Left lung (tissue), 10 donors: Measurements from ENCODE around the gene KCNG2. TPM values are rescaled to one million over a fixed set of nuclear protein-coding genes. Genes with fewer than 3 reads are reported as not detected.
A peak's percentile ranks its signal among the peaks of the same experiment; 100 is the strongest.

Experiments
- ATAC-seq: fragments of 200-7000 bp; cut with Tn5 transposase; one replicate; pipeline ENCODE4 v1.9.1; 2020; ENCODE audit warnings: moderate library complexity
- DNase-seq, 4 donors: peaks; one replicate each; pipeline ENCODE4 v3.0.0-alpha.2; 2013 to 2020
- H3K27ac ChIP-seq, 2 donors: fragments of 200-600 bp; sonication (generic) in 1 of 2; one replicate each; pipeline versions ENCODE4 v1.5.0 to v1.8.0; 2020 to 2021
- H3K27me3 ChIP-seq, 2 donors: fragments of 200-600 bp; sonication (generic) in 1 of 2; one replicate each; pipeline versions ENCODE4 v1.5.0 to v1.8.0; 2020 to 2021
- H3K36me3 ChIP-seq, 2 donors: fragments of 200-600 bp; sonication (generic) in 1 of 2; one replicate each; pipeline versions ENCODE4 v1.5.0 to v1.8.0; 2020 to 2021
- H3K4me1 ChIP-seq, 2 donors: fragments of 200-600 bp; one replicate each; pipeline ENCODE4 v1.8.0; 2021
- H3K4me3 ChIP-seq, 2 donors: fragments of 200-600 bp; sonication (generic) in 1 of 2; one replicate each; pipeline versions ENCODE4 v1.5.0 to v1.8.0; 2020 to 2021; ENCODE audit warnings: mild to moderate bottlenecking in 1 of 2
- H3K9me3 ChIP-seq, 2 donors: fragments of 200-600 bp; sonication (generic) in 1 of 2; one replicate each; pipeline versions ENCODE4 v1.5.0 to v1.8.0; 2020 to 2021
- intact Hi-C, 2 donors: fragments of 100-400 bp; cut with DNase I; formaldehyde crosslinking; loops; one replicate each; pipeline versions ENCODE4 v1.11.2 to v1.14.2; 2022
- polyA plus RNA-seq, 6 donors: library from polyadenylated mRNA; unstranded; fragments of 120-200 nt; gene quantifications; one replicate each; pipeline ENCODE4 v1.2.1, GENCODE V29; 2013; ENCODE audit not compliant: insufficient read length in 6 of 6
- total RNA-seq, 2 donors: library from RNA; stranded (reverse); fragmentation: NEBNext Ultra II Directional; extraction: Animal tissue kit (Norgen Biotek cat#: 25700); gene quantifications; one replicate each; pipeline ENCODE4 v1.2.1, GENCODE V29; 2021
- TF ChIP-seq, protein P1 (sequence below), 2 donors: fragments of 200-600 bp; sonication (generic) in 1 of 2; IDR thresholded peaks; one replicate each; pipeline versions ENCODE4 v1.5.0 to v1.8.0; 2021; ENCODE audit warnings: antibody characterized with exemption in 2 of 2
- donor health status: DM: no; HTN: yes; CAD: no.
- donor health status: DM: no; HTN: no; CAD: no.

KCNG2 gene
- total and polyA plus RNA-seq, 8 donors: 0.17 to 1.1 (median 0.31) TPM

- TF ChIP-seq, protein P1, sequence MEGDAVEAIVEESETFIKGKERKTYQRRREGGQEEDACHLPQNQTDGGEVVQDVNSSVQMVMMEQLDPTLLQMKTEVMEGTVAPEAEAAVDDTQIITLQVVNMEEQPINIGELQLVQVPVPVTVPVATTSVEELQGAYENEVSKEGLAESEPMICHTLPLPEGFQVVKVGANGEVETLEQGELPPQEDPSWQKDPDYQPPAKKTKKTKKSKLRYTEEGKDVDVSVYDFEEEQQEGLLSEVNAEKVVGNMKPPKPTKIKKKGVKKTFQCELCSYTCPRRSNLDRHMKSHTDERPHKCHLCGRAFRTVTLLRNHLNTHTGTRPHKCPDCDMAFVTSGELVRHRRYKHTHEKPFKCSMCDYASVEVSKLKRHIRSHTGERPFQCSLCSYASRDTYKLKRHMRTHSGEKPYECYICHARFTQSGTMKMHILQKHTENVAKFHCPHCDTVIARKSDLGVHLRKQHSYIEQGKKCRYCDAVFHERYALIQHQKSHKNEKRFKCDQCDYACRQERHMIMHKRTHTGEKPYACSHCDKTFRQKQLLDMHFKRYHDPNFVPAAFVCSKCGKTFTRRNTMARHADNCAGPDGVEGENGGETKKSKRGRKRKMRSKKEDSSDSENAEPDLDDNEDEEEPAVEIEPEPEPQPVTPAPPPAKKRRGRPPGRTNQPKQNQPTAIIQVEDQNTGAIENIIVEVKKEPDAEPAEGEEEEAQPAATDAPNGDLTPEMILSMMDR (IDR thresholded peaks at IDR 0.05): no peak
- intact Hi-C loops: no loop called here
- DNase-seq (peak in 1 of 4 donors; percentile 29), ATAC-seq (no peak)
- Histone ChIP-seq H3K36me3 (no peaks in the 10 kb centered on the region), H3K27ac (no peak overlapping the region), H3K9me3 (no peaks in the 10 kb centered on the region), H3K27me3 (peaks cover 19 to 72% of the 10 kb centered on the region in 2 donors), H3K4me1 (peaks cover 0 to 13% of the 10 kb centered on the region in 2 donors), H3K4me3 (no peak overlapping the region)
These were observed 13.4 kb upstream of the KCNG2 start for GRCh38 chr18:79784071-79784913.

DNA sequence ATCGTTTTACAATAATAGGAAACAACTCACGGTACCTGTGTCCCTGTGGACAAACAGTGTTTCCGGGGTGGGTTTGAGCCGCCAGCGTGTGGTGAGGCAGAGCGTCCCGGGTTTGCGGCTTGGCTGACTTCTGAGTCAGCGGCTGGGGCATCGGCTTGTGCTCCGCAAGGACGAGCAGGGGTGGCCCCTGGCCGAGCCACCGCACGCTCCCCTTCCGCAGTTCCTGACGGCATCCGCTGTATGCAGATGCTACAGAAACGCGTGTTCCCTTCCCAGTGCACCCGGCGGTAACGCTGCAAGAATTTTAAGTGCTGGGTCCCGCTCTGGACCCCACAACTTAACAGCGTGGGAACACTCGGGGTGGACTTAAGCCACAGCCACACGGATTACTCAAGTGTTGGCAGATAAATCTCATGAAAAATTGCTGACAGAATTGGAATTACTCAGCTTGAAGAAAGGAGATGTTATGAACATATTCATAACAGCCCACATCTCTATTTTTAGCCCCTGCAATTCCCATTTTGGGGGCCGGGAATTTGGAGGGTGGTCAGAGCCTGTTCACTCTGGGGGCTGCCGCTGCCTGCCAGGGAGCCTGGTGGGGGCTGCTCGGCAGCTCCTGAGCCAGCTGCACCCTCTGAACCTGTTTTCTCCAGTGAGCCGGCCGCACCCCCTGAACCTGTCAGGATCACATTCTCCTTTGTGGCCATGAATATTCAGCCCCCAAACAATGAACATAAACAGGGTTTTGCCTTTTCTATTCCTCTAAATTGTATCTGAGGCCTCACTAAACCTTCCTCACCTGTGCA, 12.6 kb upstream of the KCNG2 start:
- Histone ChIP-seq H3K4me1 (peaks cover 0 to 21% of the 10 kb centered on the region in 2 donors), H3K27me3 (peaks cover 19 to 74% of the 10 kb centered on the region in 2 donors), H3K9me3 (no peaks in the 10 kb centered on the region), H3K4me3 (no peak overlapping the region), H3K27ac (no peak overlapping the region), H3K36me3 (no peaks in the 10 kb centered on the region)
- DNase-seq: peak in 1 of 4 donors; percentile 30
- TF ChIP-seq, protein P1 (IDR thresholded peaks at IDR 0.05): no peak
- intact Hi-C loops: no loop called here
- ATAC-seq: no peak

DNA sequence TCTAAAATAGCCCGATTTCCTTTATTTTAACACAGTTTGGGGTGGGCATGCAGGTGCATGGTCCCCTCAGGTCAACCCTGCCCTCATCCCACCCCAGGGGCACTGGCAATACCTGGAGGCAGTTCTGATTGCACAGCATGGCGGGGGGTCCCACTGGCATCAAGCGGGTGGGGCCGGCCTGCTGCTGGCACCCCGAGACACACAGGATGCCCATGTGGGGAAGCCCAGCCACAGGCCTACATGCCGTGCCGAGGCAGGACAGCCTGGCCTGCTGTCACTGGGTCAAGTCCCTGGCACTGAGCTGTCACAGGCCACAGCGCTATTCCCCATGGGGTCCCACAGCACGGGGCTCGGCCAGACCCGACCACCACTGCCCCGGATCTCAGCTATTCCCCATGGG, 11.9 kb upstream of the KCNG2 start:
- H3K27me3 ChIP-seq: peaks cover 19 to 79% of the 10 kb centered on the region in 2 donors
- TF ChIP-seq, protein P1 (IDR thresholded peaks at IDR 0.05): no peak
- DNase-seq (peak in 1 of 4 donors; percentile 21), ATAC-seq (no peak)
- H3K27ac ChIP-seq: no peak overlapping the region
- H3K9me3 ChIP-seq: no peaks in the 10 kb centered on the region
- H3K36me3 ChIP-seq: no peaks in the 10 kb centered on the region
- H3K4me3 ChIP-seq: no peak overlapping the region
- intact Hi-C loops: no loop called here
- peaks cover 0 to 28% of the 10 kb centered on the region in 2 donors for H3K4me1 ChIP-seq

DNA sequence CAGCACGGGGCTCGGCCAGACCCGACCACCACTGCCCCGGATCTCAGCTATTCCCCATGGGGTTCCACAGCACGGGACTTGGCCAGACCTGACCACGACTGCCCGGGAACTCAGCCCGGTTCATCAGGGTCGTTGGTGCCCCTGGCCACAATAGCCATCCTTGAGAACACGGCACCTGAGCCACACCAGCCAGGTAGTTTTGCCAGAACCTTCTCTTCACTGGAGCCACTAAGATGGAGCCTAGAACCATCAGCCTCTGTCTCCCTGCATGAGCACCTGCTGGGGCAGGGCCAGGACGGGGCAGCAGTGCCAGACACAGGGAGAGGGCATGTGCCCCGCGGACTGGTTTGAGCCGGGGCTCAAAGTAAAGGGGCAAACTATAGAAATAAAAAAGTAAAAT, 11.4 kb upstream of the KCNG2 start:
- Histone ChIP-seq H3K36me3 (no peaks in the 10 kb centered on the region), H3K27me3 (peaks cover 19 to 79% of the 10 kb centered on the region in 2 donors), H3K27ac (no peak overlapping the region), H3K9me3 (no peaks in the 10 kb centered on the region), H3K4me3 (no peak overlapping the region), H3K4me1 (peaks cover 3 to 33% of the 10 kb centered on the region in 2 donors)
- intact Hi-C loops: no loop called here
- DNase-seq (peak in 1 of 4 donors; percentile 12), ATAC-seq (no peak)
- TF ChIP-seq, protein P1 (IDR thresholded peaks at IDR 0.05): no peak
